Sigmoid colon (tissue), 4 donors: ENCODE data around the gene RASGRF2.

Experiments
- EP300 ChIP-seq, 4 donors: sonication (generic); formaldehyde crosslinking; IDR thresholded peaks; one replicate each; pipeline ENCODE4 v1.6.1; 2017; ENCODE audit warnings: antibody characterized with exemption in 4 of 4
- POLR2A ChIP-seq, 2 donors: fragments of 450-650 bp; IDR thresholded peaks; one replicate each; pipeline ENCODE4 v1.6.1; 2016; ENCODE audit warnings: antibody characterized with exemption in 2 of 2, mild to moderate bottlenecking in 2 of 2, moderate library complexity in 2 of 2
- POLR2AphosphoS5 ChIP-seq, 4 donors: sonication (generic); formaldehyde crosslinking; IDR thresholded peaks; one replicate each; pipeline ENCODE4 v1.6.1; 2017; ENCODE audit warnings: antibody characterized with exemption in 4 of 4
- TF ChIP-seq, protein P1 (sequence below), 4 experiments: fragments of 450-650 bp in 3 of 4; fragments of 200-600 bp in 1 of 4; IDR thresholded peaks; one replicate each; pipeline ENCODE4 v1.5.1; 2016 to 2019; ENCODE audit warnings: antibody characterized with exemption in 4 of 4, mild to moderate bottlenecking in 3 of 4, moderate library complexity in 2 of 4

DNA sequence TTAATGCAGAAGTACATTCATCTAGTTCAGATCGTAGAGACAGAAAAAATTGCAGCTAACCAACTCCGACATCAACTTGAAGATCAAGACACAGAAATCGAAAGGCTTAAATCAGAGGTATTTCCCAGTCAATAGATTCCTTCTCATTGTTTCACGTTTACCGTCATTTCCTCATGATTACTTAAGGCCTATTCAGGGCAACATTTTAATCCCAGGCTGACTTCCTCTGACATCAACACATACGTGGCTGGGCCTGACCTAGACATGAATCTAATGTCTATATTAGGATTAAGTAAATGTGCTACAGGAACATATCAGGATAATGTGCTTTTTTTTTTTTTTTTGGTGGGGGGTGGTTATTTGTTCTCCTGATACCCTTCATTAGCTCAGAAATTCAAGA lies 107.9 kb downstream of the RASGRF2 start:
- TF ChIP-seq POLR2AphosphoS5 (IDR thresholded peaks at IDR 0.05) (peak in 1 of 4 donors; percentile 23), POLR2A (IDR thresholded peaks at IDR 0.05) (no peak), EP300 (IDR thresholded peaks at IDR 0.05) (no peak)
- TF ChIP-seq, protein P1, sequence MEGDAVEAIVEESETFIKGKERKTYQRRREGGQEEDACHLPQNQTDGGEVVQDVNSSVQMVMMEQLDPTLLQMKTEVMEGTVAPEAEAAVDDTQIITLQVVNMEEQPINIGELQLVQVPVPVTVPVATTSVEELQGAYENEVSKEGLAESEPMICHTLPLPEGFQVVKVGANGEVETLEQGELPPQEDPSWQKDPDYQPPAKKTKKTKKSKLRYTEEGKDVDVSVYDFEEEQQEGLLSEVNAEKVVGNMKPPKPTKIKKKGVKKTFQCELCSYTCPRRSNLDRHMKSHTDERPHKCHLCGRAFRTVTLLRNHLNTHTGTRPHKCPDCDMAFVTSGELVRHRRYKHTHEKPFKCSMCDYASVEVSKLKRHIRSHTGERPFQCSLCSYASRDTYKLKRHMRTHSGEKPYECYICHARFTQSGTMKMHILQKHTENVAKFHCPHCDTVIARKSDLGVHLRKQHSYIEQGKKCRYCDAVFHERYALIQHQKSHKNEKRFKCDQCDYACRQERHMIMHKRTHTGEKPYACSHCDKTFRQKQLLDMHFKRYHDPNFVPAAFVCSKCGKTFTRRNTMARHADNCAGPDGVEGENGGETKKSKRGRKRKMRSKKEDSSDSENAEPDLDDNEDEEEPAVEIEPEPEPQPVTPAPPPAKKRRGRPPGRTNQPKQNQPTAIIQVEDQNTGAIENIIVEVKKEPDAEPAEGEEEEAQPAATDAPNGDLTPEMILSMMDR (IDR thresholded peaks at IDR 0.05): no peak
